ENCODE results near the gene FAIM2. TPM values are rescaled to one million over a fixed set of nuclear protein-coding genes. Genes with fewer than 3 reads are reported as not detected.

FAIM2 gene
- polyA plus RNA-seq, 3 donors: 1.9 to 5.4 (median 4.9) TPM

DNA sequence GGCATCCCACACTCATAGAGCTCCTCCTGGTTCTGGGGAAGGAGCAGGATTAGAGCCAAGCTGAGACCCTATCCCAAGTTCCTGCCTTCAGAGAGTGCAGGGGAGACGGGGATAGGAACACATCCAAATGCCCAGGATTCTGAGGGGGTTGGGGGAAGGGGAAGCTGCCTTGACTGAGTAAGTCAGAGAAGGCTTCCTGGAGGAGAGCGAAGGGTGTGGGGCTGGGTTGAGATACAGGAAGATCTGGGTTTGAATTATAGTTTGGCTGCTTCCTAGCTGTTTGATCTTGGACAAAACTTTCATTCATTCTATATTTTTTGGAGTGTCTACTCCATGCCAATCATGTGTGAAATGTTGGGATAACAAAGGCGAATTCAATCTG is 38.8 kb upstream of the FAIM2 start:
- no peak for DNase-seq

DNA sequence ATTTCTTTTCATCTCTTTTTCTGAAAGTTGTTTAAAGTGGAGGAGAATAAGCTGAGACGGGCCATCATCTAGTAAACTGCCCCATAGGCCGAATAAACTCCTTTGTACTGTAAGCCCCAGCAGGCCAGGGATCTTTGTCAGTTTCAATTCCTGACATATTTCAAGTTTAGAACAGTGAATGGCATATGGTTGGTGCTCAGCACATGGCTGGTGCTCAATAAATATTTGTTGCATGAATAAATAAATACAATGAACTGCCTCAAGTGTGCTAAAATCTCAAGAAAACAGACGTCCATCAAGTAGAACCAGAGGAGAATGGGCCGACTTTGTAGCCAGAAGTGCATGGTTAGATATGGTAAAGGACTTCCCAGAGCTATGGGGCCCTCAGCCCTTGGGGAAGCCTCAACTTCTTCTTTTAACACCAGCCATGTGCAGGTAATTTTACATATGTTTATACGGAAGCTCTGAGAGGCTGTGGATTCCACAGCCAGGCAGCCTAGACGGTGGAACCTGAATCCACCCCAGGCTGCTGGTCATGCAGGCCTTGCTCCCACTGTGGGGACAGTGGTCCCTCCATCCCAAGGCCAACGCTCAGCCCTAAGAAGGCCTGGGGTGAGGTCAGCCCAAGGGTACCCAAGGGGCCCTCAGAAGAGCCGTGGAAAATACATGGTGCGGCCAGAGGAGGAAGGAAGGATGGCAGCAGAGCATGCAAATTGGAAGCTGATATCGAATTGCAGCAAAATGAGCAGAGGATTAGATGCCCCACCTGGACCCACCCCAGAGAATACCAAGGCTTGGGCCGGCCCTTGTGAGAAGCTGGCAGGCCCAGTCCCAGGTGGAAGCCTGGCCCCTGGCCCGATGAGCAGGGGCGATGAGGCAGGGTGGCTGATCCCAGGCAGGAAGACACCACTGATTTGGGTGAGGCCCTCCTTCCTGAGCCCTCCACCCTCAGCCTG is 38.1 kb upstream of the FAIM2 start:
- DNase-seq: no peak

DNA sequence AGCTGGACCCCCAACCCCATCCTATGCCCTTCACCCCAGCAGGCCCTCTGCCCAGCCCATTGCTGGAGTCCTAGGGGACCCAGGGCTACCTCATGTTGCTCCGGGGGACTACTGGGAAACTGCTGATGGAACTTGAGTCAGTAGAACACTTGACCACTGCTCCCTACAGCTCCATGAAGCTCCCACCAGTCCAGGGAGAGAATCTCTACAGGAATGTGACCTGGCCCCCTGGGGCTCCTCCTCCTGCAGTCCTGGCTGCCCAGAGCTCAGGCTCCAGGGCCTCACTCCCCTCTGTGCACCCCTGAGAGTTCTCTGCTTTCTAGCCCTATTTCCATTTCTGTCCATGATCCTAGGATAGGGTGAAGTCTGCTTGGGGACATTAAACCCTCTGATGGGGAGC is 36.0 kb upstream of the FAIM2 start:
- no peak for DNase-seq

DNA sequence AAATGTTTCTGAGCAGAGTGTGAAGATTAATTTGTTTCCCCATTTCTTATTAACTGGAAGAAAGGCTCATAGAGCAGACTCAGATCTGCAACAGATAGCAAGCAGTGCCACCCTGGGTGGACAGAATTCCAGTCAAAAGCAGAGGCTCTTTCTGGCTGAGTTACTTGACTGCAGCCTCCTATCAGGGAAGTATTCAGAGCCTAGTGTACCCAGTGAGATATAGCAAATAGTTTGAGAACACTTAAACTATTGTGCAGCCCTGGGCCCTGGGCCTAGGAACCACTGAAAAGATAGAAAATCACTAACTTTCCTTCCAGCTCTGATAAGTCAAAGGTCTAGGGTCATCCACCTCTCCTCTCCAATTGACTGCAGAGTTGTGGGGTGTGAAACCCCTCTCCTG is 35.6 kb upstream of the FAIM2 start:
- no peak for DNase-seq

DNA sequence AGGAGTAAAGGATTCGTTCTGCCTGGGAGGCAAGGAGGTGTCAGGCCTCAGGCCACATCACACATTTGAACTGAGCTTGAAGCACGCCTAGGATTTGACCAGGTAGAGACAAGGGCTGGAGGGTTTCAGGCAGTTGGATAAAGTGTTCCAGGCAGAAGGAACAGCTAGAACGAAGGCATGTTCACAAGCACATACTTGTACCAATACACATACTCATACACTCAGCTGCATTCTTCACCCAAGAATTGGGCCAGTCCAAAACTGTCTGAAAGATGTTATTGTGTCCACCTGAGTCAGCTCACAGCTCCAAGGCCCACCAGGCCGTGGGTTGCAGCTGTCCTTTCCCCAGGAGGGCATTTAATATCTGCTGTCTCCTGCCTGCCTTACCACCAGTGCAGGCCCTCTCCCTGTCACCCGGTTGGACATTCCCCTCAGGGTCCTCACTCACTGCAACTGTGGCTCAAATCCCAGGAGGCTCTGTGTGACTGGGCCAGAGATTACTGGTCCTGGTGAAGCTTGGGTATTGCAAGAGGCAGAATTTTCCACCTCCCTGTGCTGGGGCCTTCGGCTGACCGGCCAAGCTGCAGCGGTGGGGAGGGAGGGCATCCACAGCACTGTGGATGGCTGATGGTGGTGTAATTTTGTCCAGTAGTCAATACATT is 34.1 kb upstream of the FAIM2 start:
- DNase-seq: no peak

DNA sequence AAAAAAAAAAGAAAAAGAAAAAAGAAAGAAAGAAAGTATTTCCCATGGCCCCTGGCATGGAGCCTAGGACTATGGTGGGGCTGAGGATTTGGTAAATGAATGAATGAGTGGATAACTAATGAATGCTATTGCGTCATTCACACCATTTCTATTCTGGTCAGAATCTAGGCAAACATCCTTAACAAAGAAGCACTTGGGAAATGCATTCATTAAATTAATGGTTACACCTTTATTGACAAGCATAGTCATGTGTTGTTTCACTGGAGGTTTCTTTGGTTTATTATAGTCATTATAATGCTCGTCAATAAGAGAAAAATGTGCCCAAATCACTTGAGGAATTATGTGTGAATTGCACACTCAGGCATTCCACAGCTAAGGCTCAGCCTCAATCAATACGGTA is 33.2 kb upstream of the FAIM2 start:
- no peak for DNase-seq

DNA sequence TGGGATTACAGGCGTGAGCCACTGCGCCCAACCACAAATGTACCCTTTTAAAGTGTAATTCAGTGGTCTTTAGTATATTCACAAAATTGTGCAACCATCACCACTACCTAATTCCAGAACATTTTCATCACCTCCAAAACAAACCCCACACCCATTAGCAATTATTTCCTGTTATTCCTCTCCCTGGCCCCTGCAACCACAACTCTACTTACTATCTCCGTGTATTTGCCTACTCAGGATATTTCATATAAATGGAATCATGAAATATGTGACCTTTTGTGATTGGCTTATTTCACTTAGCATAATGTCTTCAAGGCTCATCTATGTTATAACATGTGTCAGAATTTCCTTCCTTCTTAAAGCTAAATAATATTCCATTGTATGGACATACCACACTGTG is 30.8 kb upstream of the FAIM2 start:
- no peak for DNase-seq

DNA sequence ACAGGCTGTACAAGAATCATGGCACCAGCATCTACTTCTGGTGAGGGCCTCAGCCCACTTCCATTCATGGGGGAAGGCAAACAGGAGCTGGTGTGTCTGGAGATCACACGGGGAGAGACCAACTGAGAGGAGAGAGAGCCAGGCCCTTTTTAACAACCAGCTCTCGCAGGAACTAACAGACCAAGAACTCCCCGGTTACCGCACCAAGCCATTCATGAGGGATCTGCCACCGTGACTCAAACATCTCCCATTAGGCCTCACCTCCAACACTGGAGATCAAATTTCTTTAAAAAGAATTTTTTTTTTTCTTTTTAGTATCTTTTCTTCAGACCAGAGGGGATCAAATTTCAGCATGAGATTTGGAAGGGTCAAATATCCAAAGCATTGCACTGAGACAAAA is 30.1 kb upstream of the FAIM2 start:
- DNase-seq: no peak

DNA sequence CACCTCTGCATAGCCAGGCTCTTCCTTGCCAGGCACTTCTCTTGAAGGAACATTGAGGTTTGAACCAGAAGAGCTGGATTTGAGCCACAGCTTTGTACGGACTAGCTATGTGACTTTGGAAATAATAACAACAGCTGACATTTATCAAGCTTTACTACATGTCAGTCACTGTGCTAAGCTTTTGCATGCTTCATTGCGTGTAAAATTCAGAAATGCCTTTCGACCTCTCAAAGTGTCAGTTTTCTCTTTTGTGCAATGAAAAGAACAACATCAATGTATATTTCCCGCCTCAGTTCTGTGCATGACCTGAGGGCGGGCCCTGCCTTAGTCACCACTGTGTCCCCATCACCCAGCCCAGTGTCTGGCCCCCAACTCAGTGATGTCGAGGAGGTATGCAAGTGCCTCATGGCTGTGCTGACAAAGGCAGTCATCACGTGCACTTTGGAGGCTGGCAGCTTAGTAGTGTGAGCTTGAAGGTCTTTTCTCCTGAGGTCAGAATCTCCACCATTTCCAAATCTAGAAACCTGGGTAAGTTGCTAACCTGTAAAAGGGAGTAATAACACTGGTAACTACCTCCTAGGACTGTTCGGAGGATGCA is 28.9 kb upstream of the FAIM2 start:
- no peak for DNase-seq

DNA sequence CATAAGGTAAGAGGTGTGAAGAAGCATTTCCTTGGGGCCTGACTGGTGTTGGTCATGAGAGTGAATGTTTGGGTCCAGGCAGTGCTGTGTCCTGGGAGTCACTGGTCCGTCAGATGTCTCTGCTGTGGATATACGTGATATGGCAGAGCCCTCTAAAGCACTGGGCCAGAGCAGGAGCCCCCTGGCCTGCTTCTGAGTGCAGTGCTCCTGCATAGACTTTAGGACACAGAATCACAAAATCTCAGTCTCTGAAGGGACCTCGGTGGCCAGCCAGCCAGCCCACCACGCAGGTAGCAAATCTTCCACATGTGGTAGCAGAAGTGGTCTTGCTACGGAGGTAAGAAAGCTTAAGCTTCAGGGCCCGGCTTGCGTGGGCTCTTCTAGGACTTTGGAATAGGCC is 28.3 kb upstream of the FAIM2 start:
- no peak for DNase-seq

DNA sequence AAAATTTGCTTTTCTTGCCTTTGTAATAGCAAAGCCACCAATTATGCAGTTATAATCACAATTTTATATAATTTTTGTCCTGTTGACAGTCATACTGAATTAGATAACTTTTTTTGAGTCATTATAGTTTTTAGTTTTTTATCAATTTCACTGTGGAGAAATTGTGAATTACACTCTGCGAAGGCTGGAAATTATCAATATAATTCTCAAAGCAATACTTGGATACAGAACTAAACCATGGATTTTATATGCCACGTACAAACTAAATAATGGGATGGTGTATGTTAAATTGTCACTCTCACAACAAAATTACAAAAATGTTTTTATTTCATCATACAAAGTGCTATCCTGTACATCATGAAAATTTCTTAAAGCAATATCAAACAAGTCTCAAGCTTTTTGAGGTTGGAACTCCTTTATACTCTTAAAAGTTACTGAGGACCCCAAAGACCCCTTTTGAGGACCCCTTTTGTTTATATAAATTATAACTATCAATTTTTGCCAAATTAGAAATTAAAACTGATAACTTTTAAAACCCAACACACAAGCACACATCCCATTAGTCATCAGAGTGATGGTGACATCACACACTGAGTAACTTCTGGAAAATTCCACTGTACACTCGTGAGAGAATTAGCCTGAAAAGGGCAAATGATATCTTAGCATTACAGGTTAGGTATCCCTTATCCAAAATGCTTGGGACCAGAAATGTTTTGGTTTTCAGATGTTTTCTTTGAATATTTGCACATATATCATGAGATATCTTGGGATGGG is 27.0 kb upstream of the FAIM2 start:
- DNase-seq: no peak

DNA sequence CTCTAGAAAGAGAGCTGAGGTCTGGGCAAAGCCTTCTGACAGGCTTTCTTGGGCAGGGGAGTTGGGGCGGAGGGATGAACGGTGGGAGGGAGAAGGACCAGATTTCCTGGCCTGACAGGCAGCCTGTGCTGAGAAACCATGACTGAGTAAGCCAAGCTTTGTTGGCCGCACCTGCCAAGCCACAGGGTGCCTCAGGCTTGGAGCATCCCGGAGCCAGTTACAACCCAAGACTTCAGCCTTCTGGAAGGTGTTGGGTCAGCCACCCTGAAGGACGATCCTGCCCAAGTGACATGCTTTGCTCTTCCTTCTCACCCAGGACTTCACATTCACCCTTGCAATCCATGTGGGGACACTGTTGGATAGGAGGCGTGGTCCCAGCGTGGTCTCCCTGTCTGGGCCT is 25.9 kb upstream of the FAIM2 start:
- no peak for DNase-seq

DNA sequence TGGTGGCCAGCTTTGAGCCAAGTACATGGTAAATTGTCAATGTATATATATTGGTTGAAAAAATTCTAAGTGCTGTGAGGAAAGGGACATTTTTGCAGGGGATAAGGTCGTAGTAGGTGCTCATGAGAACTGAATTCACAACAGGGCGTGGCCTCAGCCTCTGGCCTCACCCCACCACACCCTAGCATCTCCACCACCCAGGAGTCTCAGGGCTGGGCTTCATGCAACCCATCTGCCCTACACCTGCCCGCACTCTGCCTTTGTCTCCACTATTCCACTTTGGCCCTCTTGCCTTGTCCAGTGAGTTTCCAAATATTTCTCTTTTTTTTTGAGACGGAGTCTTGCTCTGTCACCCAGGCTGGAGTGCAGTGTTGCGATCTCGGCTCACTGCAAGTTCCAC is 24.8 kb upstream of the FAIM2 start:
- no peak for DNase-seq

DNA sequence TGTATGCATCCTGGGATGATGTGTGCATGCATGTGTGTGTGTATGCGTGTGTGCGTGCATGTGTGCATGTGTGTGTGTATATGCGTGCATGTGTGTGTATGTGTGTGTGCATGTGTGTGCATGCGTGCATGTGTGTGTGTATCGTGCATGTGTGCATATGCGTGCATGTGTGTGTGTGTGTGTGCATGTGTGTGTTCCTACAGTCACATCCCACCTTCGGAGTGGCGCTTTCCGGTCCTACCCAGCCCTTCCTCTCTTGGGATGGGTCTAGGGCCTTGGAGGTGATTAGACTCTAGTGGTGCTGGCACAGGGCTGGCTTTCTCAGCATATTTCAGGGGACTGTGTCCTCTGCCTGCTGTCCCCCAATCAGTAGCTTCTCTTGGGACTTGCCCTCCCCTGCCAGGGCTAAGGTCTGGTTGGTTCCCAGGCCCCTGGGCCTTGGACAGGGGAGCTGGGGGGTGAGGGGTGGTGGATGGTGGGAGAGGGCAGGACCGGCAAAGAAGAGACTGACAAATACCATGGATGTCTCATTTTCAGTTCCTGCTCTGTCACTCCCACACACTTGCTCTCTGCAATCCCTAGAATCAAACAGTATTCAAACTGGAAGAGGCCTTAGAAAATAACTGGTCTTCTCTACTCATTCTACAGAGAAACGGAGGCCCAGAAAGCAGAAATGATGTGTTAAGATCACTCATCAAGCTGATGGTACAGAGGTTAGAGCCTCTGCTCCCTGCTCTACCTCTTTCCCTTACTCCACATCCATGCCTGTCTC is 21.9 kb upstream of the FAIM2 start:
- DNase-seq: no peak

DNA sequence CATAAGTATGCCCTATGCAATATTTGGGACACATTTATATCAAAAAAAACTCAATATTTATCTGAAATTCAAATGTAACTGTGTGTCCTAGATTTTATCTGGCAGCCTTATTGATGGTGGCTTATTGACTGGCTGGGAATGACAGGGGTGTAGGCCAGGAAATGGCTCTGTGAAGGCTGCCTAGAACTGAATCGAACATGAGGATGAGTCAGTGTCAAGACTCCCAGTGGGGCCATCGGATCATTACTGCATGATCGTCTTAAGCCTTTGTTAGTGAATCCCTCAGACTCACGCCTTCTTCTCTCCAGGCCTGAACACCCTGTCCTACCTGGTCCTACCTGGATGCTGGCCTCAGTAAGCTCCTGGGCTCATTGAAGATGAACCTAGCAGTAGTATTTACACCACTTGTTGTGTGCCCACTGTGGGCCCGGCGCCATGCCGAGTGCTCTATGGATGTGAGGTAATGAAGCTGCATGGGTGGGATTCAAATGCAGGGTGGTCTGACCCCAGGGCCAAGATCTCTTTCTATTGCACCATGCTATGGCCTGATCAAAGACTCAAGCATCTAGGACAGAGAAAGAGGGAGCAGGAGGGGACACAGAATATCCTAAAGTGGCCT is 21.0 kb upstream of the FAIM2 start:
- no peak for DNase-seq

DNA sequence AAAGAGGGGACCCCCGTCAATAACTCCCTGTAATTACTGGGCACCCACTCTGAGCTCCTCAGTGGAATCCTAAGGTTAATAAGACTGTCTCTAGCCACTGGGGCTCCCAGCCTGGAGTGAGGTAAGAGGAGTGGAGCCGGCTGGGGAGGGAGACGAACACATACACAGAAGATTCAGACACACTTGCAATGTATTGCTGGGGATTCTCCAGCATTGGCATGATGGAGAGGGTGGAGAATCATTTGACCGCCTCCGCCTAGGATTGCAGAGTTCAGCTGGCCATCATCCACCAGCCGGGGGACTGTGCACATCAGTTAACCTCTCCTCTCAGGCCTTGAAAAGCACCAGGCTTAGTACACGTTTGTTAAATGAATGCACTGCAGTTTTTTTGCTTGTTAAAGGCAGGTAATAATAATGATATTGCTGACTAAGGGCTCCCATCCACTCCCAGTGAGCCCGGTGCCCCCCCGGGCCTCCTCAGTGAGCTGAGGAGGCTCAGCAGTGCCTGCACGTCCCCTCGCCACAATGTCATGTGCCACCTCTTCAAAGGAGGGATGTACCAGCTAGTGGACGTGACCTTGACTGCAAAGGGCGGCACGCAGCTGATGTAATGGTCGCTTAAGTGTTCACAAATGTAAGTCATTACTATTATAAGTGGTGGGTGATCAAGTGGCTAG is 20.3 kb upstream of the FAIM2 start:
- no peak for DNase-seq

DNA sequence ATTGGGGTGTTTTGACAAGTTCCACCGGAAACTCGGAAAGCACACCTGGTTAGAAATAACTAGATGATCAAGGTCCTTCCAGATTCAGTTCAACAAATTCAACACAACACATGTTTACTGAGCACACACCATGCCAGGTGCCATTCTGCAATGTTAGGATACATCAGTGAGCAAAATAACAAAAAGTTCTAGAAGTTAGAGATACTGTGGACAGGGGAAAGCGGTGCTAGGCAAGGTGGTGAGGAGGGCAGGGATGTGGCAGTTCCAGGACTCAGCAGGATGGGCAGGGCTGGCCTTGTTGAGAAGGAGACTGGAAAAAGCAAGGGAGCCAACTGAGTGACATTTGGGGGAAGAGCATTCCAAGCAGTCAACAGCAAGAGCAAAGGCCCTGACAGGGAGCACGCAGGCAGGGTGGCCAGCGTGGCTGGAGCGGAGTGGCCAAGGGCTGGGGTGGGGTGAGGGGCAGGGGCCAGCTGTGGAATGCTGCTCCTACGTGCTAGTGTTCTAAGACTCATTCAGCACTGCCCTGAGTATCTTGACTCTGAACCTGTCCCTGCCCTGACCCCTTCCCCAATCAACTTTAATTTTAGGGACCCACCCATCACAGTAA is 19.4 kb upstream of the FAIM2 start:
- DNase-seq: no peak

DNA sequence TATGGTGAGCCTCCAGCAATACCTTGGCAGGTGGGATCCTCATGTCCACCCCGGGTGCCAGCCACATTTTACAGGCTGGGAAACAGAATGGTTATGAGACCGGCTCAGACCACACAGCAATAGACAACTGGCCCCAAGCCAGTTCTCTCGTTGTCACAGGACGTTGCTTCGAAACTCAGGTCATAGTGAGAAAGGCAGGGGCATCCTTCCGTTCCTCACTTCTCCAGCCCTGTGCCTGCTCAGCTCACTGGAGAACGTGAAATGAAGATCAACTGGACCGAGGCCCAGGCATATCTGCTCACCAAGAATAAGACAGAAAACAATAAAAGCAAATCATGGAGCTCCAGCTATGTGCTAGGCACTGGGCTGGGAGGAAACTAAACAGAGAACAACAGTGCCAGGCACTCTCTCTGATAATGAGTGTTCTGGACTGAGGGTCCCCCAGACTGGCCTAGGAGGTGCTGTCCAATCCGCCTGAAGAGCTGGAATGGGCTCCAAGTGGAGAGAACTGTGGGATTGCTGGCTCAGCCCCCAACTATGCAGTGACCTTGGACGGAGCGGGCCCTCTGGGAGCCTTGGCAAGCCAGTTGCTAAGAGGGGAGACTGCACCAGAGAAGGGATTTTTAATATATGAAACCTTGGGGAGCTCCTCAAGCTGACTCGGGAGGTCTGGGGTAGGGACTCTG is 18.8 kb upstream of the FAIM2 start:
- DNase-seq: no peak

DNA sequence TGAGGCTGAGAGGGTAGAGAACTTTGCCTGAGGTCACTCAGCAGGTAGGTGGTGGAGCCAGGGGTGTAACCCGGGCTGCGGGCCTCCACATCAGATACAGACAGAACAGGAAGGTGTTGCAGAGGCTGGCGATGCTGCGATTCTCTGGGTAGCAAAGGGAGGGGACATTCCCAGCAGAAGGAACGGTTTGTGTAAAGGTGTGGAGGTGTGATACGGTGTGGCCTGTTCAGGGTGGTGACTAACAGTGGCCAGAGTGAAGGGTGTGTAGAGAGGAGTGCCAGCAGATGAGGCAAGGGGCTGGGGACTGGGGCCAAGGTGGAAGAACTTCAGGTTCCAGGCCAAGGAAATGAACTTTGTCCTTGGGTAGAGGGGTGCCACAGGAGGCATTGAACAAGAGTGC is 18.2 kb upstream of the FAIM2 start:
- no peak for DNase-seq
